Mesodermal cell (in vitro differentiated cells): Measurements from ENCODE around the gene ABHD4.

ENCODE experiments used
- H3K27ac ChIP-seq: 2 replicates; pipeline ENCODE4 v1.7.0; 2013; ENCODE audit warnings: mild to moderate bottlenecking, low read depth, low read length, moderate library complexity; ENCODE audit not compliant: severe bottlenecking
- H3K36me3 ChIP-seq: 2 replicates; pipeline ENCODE4 v1.7.1; 2013; ENCODE audit warnings: mild to moderate bottlenecking, low read length, moderate library complexity; ENCODE audit not compliant: control insufficient read depth, insufficient read depth
- H3K4me1 ChIP-seq: one replicate; pipeline ENCODE4 v1.7.1; 2013; ENCODE audit warnings: mild to moderate bottlenecking, low read length; ENCODE audit not compliant: insufficient read depth, control insufficient read depth, poor library complexity, severe bottlenecking
- H3K4me3 ChIP-seq: 2 replicates; pipeline ENCODE4 v1.7.0; 2013; ENCODE audit warnings: low read length, control low read depth, mild to moderate bottlenecking; ENCODE audit not compliant: insufficient read depth, poor library complexity, severe bottlenecking; ENCODE audit errors: extremely low read depth
- H3K9me3 ChIP-seq: 2 replicates; pipeline ENCODE4 v1.7.1; 2013; ENCODE audit warnings: mild to moderate bottlenecking, low read length, moderate library complexity; ENCODE audit not compliant: control insufficient read depth
- WGBS, 2 experiments: methylation state at CpG; one replicate each; pipeline ENCODE4 v1.1.5; 2013; ENCODE audit warnings: missing lambda C conversion rate in 2 of 2; ENCODE audit not compliant: insufficient coverage in 2 of 2; 5-methylcytosine and 5-hydroxymethylcytosine counted together

ABHD4 gene

GRCh38 chr14:22593189-22593588 is 4.9 kb upstream of the ABHD4 start:
- Histone ChIP-seq H3K4me3 (no peak overlapping the region), H3K9me3 (no peaks in the 10 kb centered on the region), H3K36me3 (no peaks in the 10 kb centered on the region), H3K4me1 (peaks cover 7% of the 10 kb centered on the region), H3K27ac (no peak overlapping the region)
- 47 to 65% methylated on average over 3 of the region's 3 CpGs for WGBS, 2 experiments

DNA sequence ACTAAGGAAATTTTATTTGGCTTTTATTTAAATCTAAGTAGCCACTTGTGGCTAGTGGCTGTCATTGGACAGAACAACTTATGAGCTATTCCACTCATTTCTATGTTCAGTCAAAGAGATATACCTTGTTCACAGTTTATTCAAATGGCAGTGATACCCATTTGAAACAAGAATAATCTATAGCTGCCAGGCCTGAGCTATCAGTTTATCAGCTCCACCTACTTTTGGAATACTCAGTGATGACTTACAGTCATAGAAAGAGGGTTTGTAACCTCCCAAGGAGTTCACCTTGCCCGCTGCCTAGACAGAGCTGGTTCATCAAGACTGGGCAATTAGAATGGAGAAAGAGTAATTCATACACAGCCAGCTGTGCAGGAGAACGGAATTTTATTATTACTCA is 4.5 kb upstream of the ABHD4 start:
- H3K4me1 ChIP-seq: peaks cover 7% of the 10 kb centered on the region
- no peaks in the 10 kb centered on the region for H3K36me3 ChIP-seq
- 90 to 100% methylated on average over 1 to 2 of the region's 2 CpGs for WGBS, 2 experiments
- no peaks in the 10 kb centered on the region for H3K9me3 ChIP-seq
- H3K4me3 ChIP-seq: no peak overlapping the region
- no peak overlapping the region for H3K27ac ChIP-seq

DNA sequence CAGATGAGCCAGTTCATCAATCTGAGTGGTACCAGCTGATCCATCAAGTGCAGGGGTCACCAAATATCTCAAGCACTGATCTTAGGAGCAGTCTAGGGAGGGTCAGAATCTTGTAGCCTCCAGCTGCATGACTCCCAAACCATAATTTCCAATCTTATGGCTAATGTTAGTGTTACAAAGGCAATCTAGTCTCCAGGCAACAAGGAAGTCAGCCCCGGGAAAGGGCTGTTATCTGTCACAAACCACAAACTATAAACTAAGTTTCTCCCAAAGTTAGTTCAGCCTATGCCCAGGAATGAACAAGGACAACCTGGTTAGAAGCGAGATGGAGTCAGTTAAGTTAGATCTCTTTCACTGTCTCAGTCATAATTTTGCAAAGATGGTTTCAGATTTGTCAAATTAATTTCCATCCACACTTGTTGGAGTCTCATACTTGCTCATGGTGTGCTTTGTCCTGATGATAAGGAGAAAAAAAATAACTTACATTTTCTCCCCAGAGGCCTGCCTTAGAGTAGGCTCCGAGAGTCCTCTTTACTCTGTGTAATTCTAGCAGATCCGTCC is 3.9 kb upstream of the ABHD4 start:
- no peak overlapping the region for H3K4me3 ChIP-seq
- no peaks in the 10 kb centered on the region for H3K36me3 ChIP-seq
- no peak overlapping the region for H3K27ac ChIP-seq
- H3K9me3 ChIP-seq: no peaks in the 10 kb centered on the region
- 56% methylated on average over 2 of the region's 4 CpGs; no CpG with 5 or more reads in 1 of the 2 experiments for WGBS, 2 experiments
- H3K4me1 ChIP-seq: peaks cover 12% of the 10 kb centered on the region

DNA sequence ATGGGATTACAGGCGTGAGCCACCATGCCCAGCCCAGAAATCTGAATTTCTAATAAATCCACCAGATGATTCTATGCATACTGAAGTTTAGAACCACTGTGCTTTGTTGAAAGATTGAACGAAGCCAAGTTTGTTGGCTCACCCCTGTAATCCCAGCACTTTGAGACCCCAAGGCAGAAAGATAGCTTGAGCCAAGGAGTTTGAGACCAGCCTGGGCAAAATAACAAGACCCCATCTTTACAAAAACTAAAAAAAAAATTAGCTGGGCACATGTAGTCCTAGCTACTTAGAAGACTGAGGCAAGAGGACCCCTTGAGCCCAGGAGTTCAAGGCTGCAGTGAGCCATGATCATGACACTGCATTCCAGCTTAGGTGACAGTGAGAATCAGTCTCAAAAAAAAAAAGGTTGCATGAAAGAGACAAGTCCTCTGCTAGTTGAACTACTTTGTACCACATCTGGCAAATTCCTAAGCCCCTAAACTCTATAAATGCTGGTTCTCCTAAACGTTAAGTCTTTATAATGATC is 1.7 kb upstream of the ABHD4 start:
- Histone ChIP-seq H3K4me1 (peaks cover 15% of the 10 kb centered on the region), H3K9me3 (no peaks in the 10 kb centered on the region), H3K36me3 (peaks cover 2% of the 10 kb centered on the region), H3K27ac (no peak overlapping the region), H3K4me3 (no peak overlapping the region)
- WGBS, 2 experiments: 86 to 95% methylated on average over 2 to 3 of the region's 3 CpGs

DNA sequence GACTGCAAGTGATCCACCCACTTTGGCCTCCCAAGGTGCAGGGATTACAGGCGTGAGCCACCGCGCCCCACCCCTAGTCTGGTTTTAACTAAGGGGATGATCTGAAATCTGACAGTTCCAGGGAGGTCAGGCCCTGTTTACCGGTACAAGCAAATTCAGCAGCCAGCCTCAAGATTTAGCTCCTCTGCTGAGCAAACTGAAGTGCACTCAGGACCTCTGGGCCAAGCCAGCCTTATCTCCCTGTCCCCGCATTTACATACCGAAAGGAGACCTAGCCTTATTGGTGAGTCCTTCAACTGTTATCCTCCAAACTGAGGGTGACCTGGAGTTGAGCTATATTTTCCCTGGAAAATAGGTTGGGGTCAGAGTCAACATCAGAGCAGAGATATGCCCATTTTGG is 835 bp upstream of the ABHD4 start:
- peaks cover 10% of the 10 kb centered on the region for H3K36me3 ChIP-seq
- WGBS, 2 experiments: 88 to 89% methylated on average over 5 of the region's 6 CpGs
- no peak overlapping the region for H3K4me3 ChIP-seq
- H3K4me1 ChIP-seq: peaks cover 15% of the 10 kb centered on the region
- no peaks in the 10 kb centered on the region for H3K9me3 ChIP-seq
- no peak overlapping the region for H3K27ac ChIP-seq

DNA sequence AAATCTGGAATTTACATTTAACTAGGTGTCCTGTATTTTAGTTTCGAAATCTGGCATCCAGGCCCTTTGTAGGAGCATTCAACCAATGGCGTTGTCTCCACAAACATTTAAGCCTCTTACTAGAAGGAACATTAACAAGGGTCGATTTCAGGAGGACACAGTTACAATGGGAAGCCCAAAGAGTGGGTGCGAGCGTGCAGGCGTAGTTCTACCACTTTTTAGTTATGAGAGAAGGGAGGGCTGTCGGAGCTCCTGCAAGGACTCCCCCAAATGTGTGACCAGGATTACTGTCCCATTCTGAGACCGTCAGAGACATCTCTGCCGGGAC is 365 bp upstream of the ABHD4 start:
- 16 to 27% methylated on average over 5 to 9 of the region's 9 CpGs for WGBS, 2 experiments
- H3K27ac ChIP-seq: no peak overlapping the region
- peaks cover 15% of the 10 kb centered on the region for H3K4me1 ChIP-seq
- H3K36me3 ChIP-seq: peaks cover 15% of the 10 kb centered on the region
- H3K4me3 ChIP-seq: peak overlapping the region; percentile 89
- H3K9me3 ChIP-seq: no peaks in the 10 kb centered on the region

- Histone ChIP-seq H3K9me3 (no peaks in the 10 kb centered on the region), H3K36me3 (peaks cover 26% of the 10 kb centered on the region), H3K4me1 (peaks cover 13% of the 10 kb centered on the region), H3K27ac (no peak overlapping the region), H3K4me3 (peak overlapping the region; percentile 89)
- WGBS, 2 experiments: 2 to 7% methylated on average over 3 of the region's 5 CpGs
Measured at GRCh38 chr14:22598896-22599244, 770 bp downstream of the ABHD4 start.

DNA sequence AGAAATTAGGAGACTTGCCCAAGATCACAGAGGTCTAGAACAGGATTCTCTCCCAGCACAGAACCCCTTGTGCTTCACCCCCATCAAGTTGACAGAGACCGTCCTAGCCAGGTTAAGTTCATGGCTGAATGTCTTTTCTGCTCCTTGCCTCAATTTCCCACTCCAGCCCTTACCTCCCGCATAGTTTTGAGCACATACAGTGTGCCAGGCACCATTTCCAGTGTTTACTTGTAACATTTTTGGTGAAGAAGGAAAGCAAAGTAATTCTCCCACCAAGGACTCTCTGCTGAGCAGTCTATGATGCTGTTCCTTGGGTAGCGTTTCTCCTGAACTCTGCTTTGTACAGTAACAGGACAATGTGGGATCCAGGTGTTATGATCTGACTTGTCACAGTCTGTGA is 1.2 kb downstream of the ABHD4 start:
- peaks cover 29% of the 10 kb centered on the region for H3K36me3 ChIP-seq
- WGBS, 2 experiments: 89 to 91% methylated on average over 1 to 3 of the region's 3 CpGs
- H3K4me3 ChIP-seq: peak overlapping the region; percentile 89
- no peak overlapping the region for H3K27ac ChIP-seq
- peaks cover 12% of the 10 kb centered on the region for H3K4me1 ChIP-seq
- H3K9me3 ChIP-seq: no peaks in the 10 kb centered on the region

- no peak overlapping the region for H3K27ac ChIP-seq
- H3K4me1 ChIP-seq: peaks cover 12% of the 10 kb centered on the region
- no peaks in the 10 kb centered on the region for H3K9me3 ChIP-seq
- H3K4me3 ChIP-seq: no peak overlapping the region
- peaks cover 36% of the 10 kb centered on the region for H3K36me3 ChIP-seq
Measured at GRCh38 chr14:22600027-22600426, 1.9 kb downstream of the ABHD4 start.

DNA sequence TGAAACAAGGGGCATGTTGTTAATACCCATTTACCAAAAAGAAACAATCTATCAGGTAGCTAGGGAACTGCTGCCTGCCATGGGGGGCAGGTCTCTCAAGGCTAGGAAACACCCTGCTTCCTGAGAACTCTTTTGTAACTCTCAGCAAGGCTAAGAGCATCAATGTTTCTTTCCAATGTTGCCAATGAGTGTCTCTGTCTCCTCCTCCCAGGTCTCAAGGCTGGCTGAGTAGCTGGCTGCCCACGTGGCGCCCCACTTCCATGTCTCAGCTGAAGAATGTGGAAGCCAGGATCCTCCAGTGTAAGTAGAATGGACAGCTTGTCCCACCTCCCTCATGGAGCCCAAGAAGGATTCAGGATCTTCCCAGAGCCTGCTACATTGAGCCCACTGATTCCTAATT is 3.4 kb downstream of the ABHD4 start:
- Histone ChIP-seq H3K36me3 (peaks cover 46% of the 10 kb centered on the region), H3K27ac (no peak overlapping the region), H3K4me1 (peaks cover 12% of the 10 kb centered on the region), H3K9me3 (no peaks in the 10 kb centered on the region), H3K4me3 (no peak overlapping the region)
- 94% methylated on average over 2 of the region's 2 CpGs; no CpG with 5 or more reads in 1 of the 2 experiments for WGBS, 2 experiments

- Histone ChIP-seq H3K27ac (no peak overlapping the region), H3K4me3 (no peak overlapping the region), H3K4me1 (peaks cover 12% of the 10 kb centered on the region), H3K9me3 (no peaks in the 10 kb centered on the region), H3K36me3 (peaks cover 51% of the 10 kb centered on the region)
- 100% methylated on average over 3 to 5 of the region's 5 CpGs for WGBS, 2 experiments
Measured at GRCh38 chr14:22601996-22602395, 3.9 kb downstream of the ABHD4 start.
